HepG2 (cell line): Measurements from ENCODE around the gene KLC4. TPM values are rescaled to one million over a fixed set of nuclear protein-coding genes. Genes with fewer than 3 reads are reported as not detected.
A peak's percentile ranks its signal among the peaks of the same experiment; 100 is the strongest.

Experiments
- ATAC-seq: fragments of 200-7000 bp; cut with Tn5 transposase; 3 replicates; pipeline ENCODE4 v1.9.1; 2020; ENCODE audit warnings: mild to moderate bottlenecking, moderate library complexity
- BruUV-seq: library from RNA; stranded (reverse); fragments of 400-500 nt; replicated peaks from 2 replicates; lab custom pipeline; 2021; lab: Mats Ljungman, UMichigan
- CTCF ChIA-PET: fragments of 300-600 bp; formaldehyde crosslinking; extraction: SDS; loops from one replicate; lab custom pipeline; 2021; ENCODE audit warnings: low total read pairs, inconsistent platforms, low intra/inter-chr PET ratio; lab: Yijun Ruan, JAX
- POLR2A ChIA-PET: fragments of 350-600 bp; sonication (Branson Sonifier 250); formaldehyde crosslinking; loops from one replicate; lab custom pipeline; 2020; ENCODE audit warnings: antibody characterized with exemption, inconsistent platforms; lab: Yijun Ruan, JAX
- DNase-seq: peaks from one replicate; pipeline ENCODE4 v3.0.0-alpha.2; 2015; ENCODE audit warnings: low spot score
- FAIRE-seq: peaks from 3 replicates; lab custom pipeline; 2011; peaks lifted over from hg19 to GRCh38; lab: Jason Lieb, UNC
- H2AFZ ChIP-seq: one replicate; pipeline ENCODE4 v1.6.1; 2011; ENCODE audit warnings: low read length, inconsistent platforms
- H3K27ac ChIP-seq: fragments of 300-600 bp; 3 replicates; pipeline ENCODE4 v1.8.0; 2011; ENCODE audit warnings: mixed run types, mild to moderate bottlenecking, mixed read lengths, low read length, inconsistent platforms; ENCODE audit not compliant: insufficient read depth; ENCODE audit errors: extremely low read length
- H3K27me3 ChIP-seq, 2 experiments: fragments of 200-600 bp in 1 of 2; 2 replicates in 1 of 2; 3 replicates in 1 of 2; pipeline versions ENCODE4 v1.6.0 to v1.8.0; 2011; ENCODE audit warnings: low read length in 2 of 2, mild to moderate bottlenecking in 2 of 2, moderate library complexity in 2 of 2, inconsistent platforms in 1 of 2; ENCODE audit not compliant: insufficient read depth in 2 of 2, control insufficient read depth in 1 of 2
- H3K36me3 ChIP-seq, 2 experiments: fragments of 200-600 bp in 1 of 2; replicated peaks in 1 of 2; 2 replicates in 1 of 2; 3 replicates in 1 of 2; pipeline versions ENCODE4 v1.5.1 to v1.8.0; 2011; ENCODE audit warnings: low read length in 2 of 2, inconsistent platforms in 1 of 2; ENCODE audit not compliant: insufficient read depth in 2 of 2, control insufficient read depth in 1 of 2
- H3K4me1 ChIP-seq: 2 replicates; pipeline ENCODE4 v1.5.1; 2012; ENCODE audit warnings: low read length, inconsistent platforms; ENCODE audit not compliant: insufficient read depth
- H3K4me2 ChIP-seq: 2 replicates; pipeline ENCODE4 v1.6.0; 2011; ENCODE audit warnings: low read depth, low read length, inconsistent platforms
- H3K4me3 ChIP-seq, 3 experiments: fragments of 200-600 bp in 1 of 3; sonication (generic), shearing (Covaris generic) in 1 of 3; replicated peaks in 1 of 3; 2 replicates each; pipeline ENCODE4 v1.5.1; 2011 to 2016; ENCODE audit warnings: low read length in 3 of 3, inconsistent platforms in 2 of 3, low read depth in 2 of 3, mild to moderate bottlenecking in 2 of 3, control low read depth in 1 of 3, mixed read lengths in 1 of 3; ENCODE audit not compliant: insufficient read depth in 1 of 3
- H3K79me2 ChIP-seq: one replicate; pipeline ENCODE4 v1.6.1; 2011; ENCODE audit warnings: low read length, inconsistent platforms; ENCODE audit not compliant: insufficient read depth
- H3K9ac ChIP-seq: 2 replicates; pipeline ENCODE4 v1.6.0; 2011; ENCODE audit warnings: mild to moderate bottlenecking, low read depth, low read length, inconsistent platforms; ENCODE audit not compliant: insufficient read depth
- H3K9me3 ChIP-seq: 2 replicates; pipeline ENCODE4 v1.5.1; 2012; ENCODE audit warnings: mild to moderate bottlenecking, low read length
- H4K20me1 ChIP-seq: 2 replicates; pipeline ENCODE4 v1.6.0; 2011; ENCODE audit warnings: inconsistent platforms, mild to moderate bottlenecking, low read length, moderate library complexity; ENCODE audit not compliant: insufficient read depth
- CREB1 ChIP-seq, 2 experiments: fragments of 450-650 bp in 1 of 2; IDR thresholded peaks; 2 replicates each; pipeline ENCODE4 v1.6.1; 2016 to 2017; ENCODE audit warnings: control low read depth in 1 of 2, mild to moderate bottlenecking in 1 of 2, missing compliant biosample characterization in 1 of 2, missing genetic modification characterization in 1 of 2
- DMAP1 ChIP-seq: IDR thresholded peaks from 2 replicates; pipeline ENCODE4 v1.6.1; 2016
- HNRNPUL1 ChIP-seq: fragments of 200-400 bp; formaldehyde crosslinking; IDR thresholded peaks from 2 replicates; pipeline ENCODE4 v1.6.1; 2017; ENCODE audit warnings: low read depth, mild to moderate bottlenecking, low read length, moderate library complexity
- KLF12 ChIP-seq: sonication (generic); formaldehyde crosslinking; IDR thresholded peaks from 2 replicates; pipeline ENCODE4 v1.4.0; 2020; ENCODE audit warnings: missing genetic modification reagents, borderline replicate concordance
- MED8 ChIP-seq: sonication (generic); formaldehyde crosslinking; IDR thresholded peaks from 2 replicates; pipeline ENCODE4 v1.8.1; 2023; ENCODE audit warnings: mild to moderate bottlenecking, missing genetic modification reagents; ENCODE audit not compliant: insufficient replicate concordance
- NCOR1 ChIP-seq: fragments of 200-600 bp; sonication (generic); IDR thresholded peaks from 2 replicates; pipeline ENCODE4 v1.7.0; 2017; ENCODE audit warnings: antibody characterized with exemption, low read length, borderline replicate concordance
- PRMT3 ChIP-seq: sonication (generic); formaldehyde crosslinking; IDR thresholded peaks from 2 replicates; pipeline ENCODE4 v1.8.1; 2022; ENCODE audit warnings: low read depth, mild to moderate bottlenecking, moderate library complexity, missing genetic modification reagents, borderline replicate concordance
- REPIN1 ChIP-seq: sonication (generic); formaldehyde crosslinking; IDR thresholded peaks from 2 replicates; pipeline ENCODE4 v1.8.0; 2022; ENCODE audit warnings: missing genetic modification reagents, low read depth, mild to moderate bottlenecking, borderline replicate concordance
- SIX1 ChIP-seq: sonication (generic); formaldehyde crosslinking; IDR thresholded peaks from 2 replicates; pipeline ENCODE4 v1.4.0; 2020; ENCODE audit warnings: missing genetic modification reagents, borderline replicate concordance
- SKIL ChIP-seq: sonication (generic); formaldehyde crosslinking; IDR thresholded peaks from 2 replicates; pipeline ENCODE4 v1.8.0; 2022; ENCODE audit warnings: missing genetic modification reagents, mild to moderate bottlenecking, moderate library complexity, borderline replicate concordance
- TRIM24 ChIP-seq: sonication (generic); formaldehyde crosslinking; IDR thresholded peaks from 2 replicates; pipeline ENCODE4 v1.8.0; 2022; ENCODE audit warnings: mild to moderate bottlenecking, missing genetic modification reagents
- ZBED4 ChIP-seq: sonication (generic); formaldehyde crosslinking; IDR thresholded peaks from 2 replicates; pipeline ENCODE4 v1.4.0; 2020; ENCODE audit warnings: missing genetic modification reagents, borderline replicate concordance
- ZFP36L1 ChIP-seq: sonication (generic); formaldehyde crosslinking; IDR thresholded peaks from 2 replicates; pipeline ENCODE4 v1.8.0; 2022; ENCODE audit warnings: mild to moderate bottlenecking, missing genetic modification reagents, moderate library complexity
- ZNF781 ChIP-seq: sonication (generic); formaldehyde crosslinking; IDR thresholded peaks from 2 replicates; pipeline ENCODE4 v1.5.1; 2020; ENCODE audit warnings: borderline replicate concordance, mild to moderate bottlenecking, missing genetic modification reagents; ENCODE audit errors: not compliant biosample characterization
- WGBS: methylation state at CpG from one replicate; pipeline ENCODE4 v1.1.6; 2017; ENCODE audit warnings: low lambda C conversion rate; 5-methylcytosine and 5-hydroxymethylcytosine counted together
- in situ Hi-C: cut with HindIII; loops from 2 replicates; pipeline ENCODE4 v1.10.0; 2017; ENCODE audit warnings: low pct_unique_long_range_greater_than_20kb; ENCODE audit not compliant: extremely low pct_ligation_motif_present
- intact Hi-C: fragments of 100-400 bp; cut with micrococcal nuclease; formaldehyde crosslinking; loops from one replicate; pipeline ENCODE4 v1.10.0; 2022; ENCODE audit not compliant: unreplicated experiment
- polyA plus RNA-seq, 8 experiments: library from polyadenylated mRNA; depleted of rRNA in 3 of 8; stranded (reverse) in 7 of 8; unstranded in 1 of 8; fragments of >200 nt; fragmentation: Illumina TruSeq in 4 of 8; extraction: Trizol in 4 of 8; gene quantifications; 2 replicates each; pipeline versions ENCODE4 v1.2.1 to v1.2.3, GENCODE V29; 2011 to 2016; ENCODE audit warnings: low read depth in 4 of 8, missing spikeins in 1 of 8, mixed read lengths in 1 of 8; ENCODE audit not compliant: insufficient read depth in 1 of 8
- total RNA-seq, 5 experiments: library from RNA; depleted of rRNA; stranded (reverse); fragments of >200 nt; fragmentation: Illumina TruSeq; extraction: Trizol; gene quantifications; 2 replicates each; pipeline ENCODE4 v1.2.3, GENCODE V29; 2016; ENCODE audit warnings: low read depth in 1 of 5
- TF ChIP-seq, protein P1 (sequence below): sonication (generic); formaldehyde crosslinking; IDR thresholded peaks from 2 replicates; pipeline ENCODE4 v1.9.0; 2021; ENCODE audit warnings: missing genetic modification reagents, mild to moderate bottlenecking, borderline replicate concordance

KLC4 gene
- total and polyA plus RNA-seq, 2 of the 13 experiments (the other 11 are each of a cell fraction or from before 2014, with no cell fraction given): 45.4 to 70.4 TPM

DNA sequence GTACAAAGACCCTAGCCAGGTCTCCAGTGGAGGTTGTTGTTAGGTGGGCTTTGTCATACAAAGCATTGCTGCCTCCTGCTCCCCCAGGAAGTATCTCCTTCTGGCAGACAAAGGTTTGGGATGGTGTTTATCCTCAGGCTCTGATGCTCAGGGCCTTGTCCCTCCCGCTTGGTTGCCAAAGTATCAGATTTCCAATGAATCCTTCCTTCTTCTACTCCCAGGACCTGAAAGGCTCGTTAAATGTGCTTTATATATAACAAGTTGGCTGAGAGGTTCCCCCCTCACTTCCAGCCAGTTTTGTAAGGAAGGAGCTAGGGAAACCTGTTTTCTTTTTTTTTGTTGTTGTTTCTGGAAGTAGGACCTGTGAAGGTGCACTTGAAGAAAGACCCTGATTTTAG lies 31.1 kb downstream of the KLC4 start:
- in situ Hi-C loops: no loop called here
- intact Hi-C loops: no loop called here
- ChIA-PET POLR2A (interaction anchor here (0.9 to 5.5 kb wide), 18 partner anchors 11 to 171 kb away, joined by 3 to 67 read pairs (median 5); partner anchors contain the start of genes CNPY3, CUL7, KLC4 and MRPL2), CTCF (no interaction called here)
- no peak overlapping the region for H2AFZ ChIP-seq
- H3K9ac ChIP-seq: peak overlapping the region; percentile 81
- no peak for DNase-seq
- no peak for FAIRE-seq
- TSS peak; percentile 45 for BruUV-seq
- H3K36me3 ChIP-seq: no peaks in the 10 kb centered on the region
- H3K4me3 ChIP-seq: peak overlapping the region; percentile 57 to 74 (median 57); a peak in 5 of 6 replicates
- peaks cover 81% of the 10 kb centered on the region for H3K79me2 ChIP-seq
- H3K27me3 ChIP-seq: no peaks in the 10 kb centered on the region
- H3K4me2 ChIP-seq: peak overlapping the region; percentile 91
- H3K27ac ChIP-seq: peak overlapping the region; percentile 92
- ATAC-seq: peak; percentile 5
- WGBS: 8% methylated on average over 2 of the region's 2 CpGs
- H3K4me1 ChIP-seq: peaks cover 90% of the 10 kb centered on the region
- no peaks in the 10 kb centered on the region for H3K9me3 ChIP-seq
- H4K20me1 ChIP-seq: no peaks in the 10 kb centered on the region
- TF ChIP-seq ZBED4 (CRISPR knock-in tag): no peak
- peak; percentile 10; the same call in 1 of the 2 replicates for TF ChIP-seq REPIN1
- no peak for TF ChIP-seq ZFP36L1 (CRISPR knock-in tag)
- TF ChIP-seq KLF12: no peak
- TF ChIP-seq DMAP1 (CRISPR knock-in tag): no peak
- TF ChIP-seq PRMT3 (CRISPR knock-in tag): no peak
- TF ChIP-seq, protein P1, sequence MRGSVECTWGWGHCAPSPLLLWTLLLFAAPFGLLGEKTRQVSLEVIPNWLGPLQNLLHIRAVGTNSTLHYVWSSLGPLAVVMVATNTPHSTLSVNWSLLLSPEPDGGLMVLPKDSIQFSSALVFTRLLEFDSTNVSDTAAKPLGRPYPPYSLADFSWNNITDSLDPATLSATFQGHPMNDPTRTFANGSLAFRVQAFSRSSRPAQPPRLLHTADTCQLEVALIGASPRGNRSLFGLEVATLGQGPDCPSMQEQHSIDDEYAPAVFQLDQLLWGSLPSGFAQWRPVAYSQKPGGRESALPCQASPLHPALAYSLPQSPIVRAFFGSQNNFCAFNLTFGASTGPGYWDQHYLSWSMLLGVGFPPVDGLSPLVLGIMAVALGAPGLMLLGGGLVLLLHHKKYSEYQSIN: no peak
- TF ChIP-seq CREB1 (IDR thresholded peaks at IDR 0.05): no peak
- 0 out of 2 replicates have a peak, but pooled peaks have one; percentile 0 for TF ChIP-seq CREB1 (CRISPR knock-in tag; IDR thresholded peaks at IDR 0.05)
- 0 out of 2 replicates have a peak, but pooled peaks have one; percentile 8 for TF ChIP-seq NCOR1
- no peak for TF ChIP-seq TRIM24 (CRISPR knock-in tag)
- TF ChIP-seq SKIL (CRISPR knock-in tag): no peak
- no peak for TF ChIP-seq HNRNPUL1
- peak; percentile 68; the same call in 1 of the 2 replicates for TF ChIP-seq SIX1
- TF ChIP-seq MED8: no peak
- TF ChIP-seq ZNF781 (CRISPR knock-in tag): no peak
